Left cardiac atrium (tissue), 4 donors: Measurements from ENCODE around the gene CHDH. TPM values are rescaled to one million over a fixed set of nuclear protein-coding genes. Genes with fewer than 3 reads are reported as not detected.

Experiments
- ATAC-seq, 2 donors: fragments of 200-7000 bp; cut with Tn5 transposase; one replicate each; pipeline ENCODE4 v1.9.1; 2020; ENCODE audit warnings: mild to moderate bottlenecking in 2 of 2, moderate library complexity in 2 of 2
- DNase-seq: peaks from one replicate; pipeline ENCODE4 v3.0.0-alpha.2; 2020
- intact Hi-C, 2 donors: fragments of 100-400 bp; cut with DNase I; formaldehyde crosslinking; loops; one replicate each; pipeline versions ENCODE4 v1.14.1 to v1.15.1; 2022 to 2023
- long read RNA-seq: library from polyadenylated mRNA; unstranded; transcript quantifications from one replicate; pipeline ENCODE4 v2.0.0, GENCODE V29; 2021
- total RNA-seq, 2 donors: library from RNA; stranded (reverse); fragmentation: NEBNext Ultra II Directional; extraction: Animal tissue kit (Norgen Biotek cat#: 25700); gene quantifications; one replicate each; pipeline ENCODE4 v1.2.1, GENCODE V29; 2021
- donor health status: DM: no; HTN: yes; CAD: no.
- donor health status: DM: no; HTN: yes; CAD: no; lungs with severe emphysema.
- donor health status: DM: yes; HTN: yes; CAD: no.
- donor health status: Dilated cardiomyopathy.

The CHDH gene, protein sequence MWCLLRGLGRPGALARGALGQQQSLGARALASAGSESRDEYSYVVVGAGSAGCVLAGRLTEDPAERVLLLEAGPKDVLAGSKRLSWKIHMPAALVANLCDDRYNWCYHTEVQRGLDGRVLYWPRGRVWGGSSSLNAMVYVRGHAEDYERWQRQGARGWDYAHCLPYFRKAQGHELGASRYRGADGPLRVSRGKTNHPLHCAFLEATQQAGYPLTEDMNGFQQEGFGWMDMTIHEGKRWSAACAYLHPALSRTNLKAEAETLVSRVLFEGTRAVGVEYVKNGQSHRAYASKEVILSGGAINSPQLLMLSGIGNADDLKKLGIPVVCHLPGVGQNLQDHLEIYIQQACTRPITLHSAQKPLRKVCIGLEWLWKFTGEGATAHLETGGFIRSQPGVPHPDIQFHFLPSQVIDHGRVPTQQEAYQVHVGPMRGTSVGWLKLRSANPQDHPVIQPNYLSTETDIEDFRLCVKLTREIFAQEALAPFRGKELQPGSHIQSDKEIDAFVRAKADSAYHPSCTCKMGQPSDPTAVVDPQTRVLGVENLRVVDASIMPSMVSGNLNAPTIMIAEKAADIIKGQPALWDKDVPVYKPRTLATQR
- total RNA-seq, result 1 to 10 TPM; 5.0 to 6.6 TPM
- long read RNA-seq, full-length matches to known transcripts, result 18 of 27 reads
- long read RNA-seq, partial matches to known transcripts, result 2 of 27 reads
- long read RNA-seq, other reads (novel, unspliced or antisense), result 7 of 27 reads

DNA sequence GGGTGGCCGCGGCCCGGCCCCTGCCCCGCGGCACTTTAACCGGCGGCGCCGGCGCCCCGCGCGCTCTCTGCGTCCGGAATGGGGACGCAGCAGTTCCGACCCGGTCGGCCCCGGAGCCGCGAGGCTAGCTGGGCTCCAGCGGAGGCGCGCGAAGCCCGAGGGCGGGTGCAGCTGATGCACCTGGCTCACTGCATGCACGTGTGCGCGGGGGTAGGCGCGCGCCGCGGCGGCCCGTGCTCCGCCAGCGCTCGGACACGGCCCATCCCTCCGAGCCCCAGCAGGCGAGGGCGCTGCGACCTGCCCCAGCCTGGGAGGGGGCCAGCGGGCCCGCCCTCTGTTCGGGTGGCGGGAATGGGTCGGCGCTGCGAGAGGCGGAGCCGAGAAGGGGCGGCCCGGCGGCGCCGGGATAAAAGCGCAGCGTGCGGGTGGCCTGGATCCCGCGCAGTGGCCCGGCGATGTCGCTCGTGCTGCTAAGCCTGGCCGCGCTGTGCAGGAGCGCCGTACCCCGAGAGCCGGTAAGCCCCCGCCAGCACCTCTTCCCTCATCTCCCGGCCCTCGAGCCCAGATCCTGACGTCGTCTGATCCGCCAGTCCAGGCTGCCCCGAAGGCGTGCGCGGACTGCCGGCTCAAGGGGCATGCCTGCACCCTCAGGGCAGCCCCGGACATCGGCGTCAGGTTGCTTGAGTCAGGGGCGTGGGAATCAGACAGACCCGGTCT, at the start of gene CHDH, which contains the start of gene IL17RB:
Gene CHDH (minus strand): TSS at position 286 of the 717 bp plus-strand sequence. CDS start 22,411 bp downstream, outside the sequence.
Gene IL17RB (plus strand): TSS at position 435 of the 717 bp plus-strand sequence. CDS start 21 bp downstream, at position 456.
- ATAC-seq, result peak; percentile 83 to 88
- intact Hi-C loops, result no loop called here
- DNase-seq, result peak; percentile 68

- ATAC-seq, result no peak
- no peak for DNase-seq
- intact Hi-C loops, result no loop called here
Observed at GRCh38 chr3:53892286-53892637, 46.0 kb upstream of the CHDH start.

GRCh38 chr3:53891497-53892285, 45.5 kb upstream of the CHDH start, which contains the start of gene SELENOK:
Gene SELENOK (minus strand): TSS chr3:53891859.
- intact Hi-C loops, result no loop called here
- ATAC-seq (peak; percentile 98), DNase-seq (peak; percentile 99)

DNA sequence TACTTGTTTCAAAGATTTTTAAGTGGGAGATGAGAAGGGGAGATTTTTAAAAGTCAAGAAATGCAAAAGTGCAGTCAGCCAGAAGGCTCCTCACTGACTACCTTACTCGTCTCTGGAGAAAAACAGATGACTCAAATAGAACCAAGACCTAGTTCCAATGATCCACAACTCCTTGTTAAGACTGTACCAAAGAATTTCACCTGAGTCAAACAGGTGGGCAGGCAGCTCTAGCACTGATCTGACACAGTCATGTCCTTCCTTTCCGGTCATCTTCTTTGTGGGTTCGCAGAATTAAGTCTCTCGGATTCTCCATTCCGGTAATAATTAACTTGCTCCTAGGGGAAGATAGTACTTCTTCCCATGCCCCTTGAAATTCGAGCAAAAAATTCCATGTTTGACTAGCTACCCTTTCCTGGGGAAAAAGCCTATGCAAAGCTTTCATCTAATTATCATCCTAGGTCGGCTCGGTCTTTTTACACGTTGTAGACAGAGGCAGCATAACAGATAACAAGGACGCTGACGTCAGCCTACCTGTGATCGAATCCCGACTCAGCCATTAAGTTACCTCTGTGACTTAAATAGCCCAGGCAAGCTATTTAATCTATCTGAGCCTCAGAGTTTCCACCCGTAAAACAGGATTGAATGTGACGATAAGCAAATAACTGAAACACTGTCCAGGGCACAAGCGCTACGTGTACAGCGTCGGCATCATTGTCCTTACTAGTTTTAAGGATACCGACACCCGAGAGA, 44.7 kb upstream of the CHDH start:
- DNase-seq (no peak), ATAC-seq (peak in 1 of 2 donors; percentile 29)
- intact Hi-C loops, result no loop called here

DNA sequence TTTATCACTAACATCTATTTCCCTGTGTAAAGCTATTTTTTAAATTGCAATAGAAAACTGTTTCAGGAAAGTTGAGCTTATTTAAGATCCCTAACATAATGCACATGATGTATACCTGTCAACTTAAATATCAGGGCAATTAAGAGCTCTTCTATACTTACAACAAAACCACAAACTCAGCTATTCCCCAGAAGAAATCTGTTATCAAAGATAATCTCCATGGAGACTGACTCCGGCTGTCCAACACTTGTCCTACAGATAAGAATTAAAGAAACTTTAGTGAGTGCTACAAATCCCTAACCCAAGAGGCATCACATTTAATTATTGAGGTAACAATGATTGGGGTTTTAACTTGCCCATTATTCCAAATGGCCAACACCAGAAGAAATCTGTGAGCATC, 42.0 kb upstream of the CHDH start:
- ATAC-seq (no peak), DNase-seq (no peak)
- intact Hi-C loops, result no loop called here

DNA sequence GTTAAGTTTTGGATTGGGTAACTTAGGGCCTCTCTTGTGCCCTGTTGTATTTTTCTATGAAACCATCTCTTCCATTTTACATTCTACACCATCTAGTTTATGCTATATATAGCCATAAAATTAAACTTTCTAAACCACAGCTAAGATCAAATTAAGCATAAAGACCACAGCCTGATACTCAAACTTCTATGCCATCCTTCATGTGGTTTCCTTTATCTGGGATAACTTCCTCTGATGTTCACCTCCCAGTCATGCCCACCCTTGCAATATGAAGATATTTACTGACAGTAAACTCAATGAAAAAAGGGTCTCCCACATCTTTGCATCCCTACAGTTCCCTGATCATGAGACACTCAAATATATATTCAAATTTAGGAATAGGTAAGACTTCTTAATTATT, 41.2 kb upstream of the CHDH start:
- DNase-seq (no peak), ATAC-seq (no peak)
- intact Hi-C loops, result no loop called here

GRCh38 chr3:53885239-53885638, 39.0 kb upstream of the CHDH start:
- ATAC-seq (no peak), DNase-seq (no peak)
- intact Hi-C loops, result no loop called here

DNA sequence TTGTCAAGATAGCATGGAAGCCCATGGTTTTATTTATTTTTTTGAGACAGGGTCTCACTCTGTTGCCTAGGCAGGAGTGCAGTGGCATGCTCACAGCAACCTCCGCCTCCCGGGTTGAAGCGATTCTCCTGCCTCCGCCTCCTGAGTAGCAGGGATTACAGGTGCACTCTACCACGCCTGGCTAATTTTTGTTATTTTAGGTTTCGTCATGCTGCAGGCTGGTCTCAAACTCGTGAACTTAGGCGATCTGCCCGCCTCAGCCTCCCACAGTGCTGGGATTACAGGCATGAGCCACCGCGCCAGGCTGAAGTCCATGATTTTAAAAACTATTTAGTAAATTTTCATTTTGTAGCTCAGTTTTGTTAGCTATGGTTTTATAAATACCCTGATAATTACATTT, 38.4 kb upstream of the CHDH start:
- DNase-seq, result no peak
- ATAC-seq, result no peak
- intact Hi-C loops, result no loop called here

- no peak for ATAC-seq
- DNase-seq, result no peak
- intact Hi-C loops, result no loop called here
Observed at GRCh38 chr3:53883008-53883407, 36.8 kb upstream of the CHDH start.

DNA sequence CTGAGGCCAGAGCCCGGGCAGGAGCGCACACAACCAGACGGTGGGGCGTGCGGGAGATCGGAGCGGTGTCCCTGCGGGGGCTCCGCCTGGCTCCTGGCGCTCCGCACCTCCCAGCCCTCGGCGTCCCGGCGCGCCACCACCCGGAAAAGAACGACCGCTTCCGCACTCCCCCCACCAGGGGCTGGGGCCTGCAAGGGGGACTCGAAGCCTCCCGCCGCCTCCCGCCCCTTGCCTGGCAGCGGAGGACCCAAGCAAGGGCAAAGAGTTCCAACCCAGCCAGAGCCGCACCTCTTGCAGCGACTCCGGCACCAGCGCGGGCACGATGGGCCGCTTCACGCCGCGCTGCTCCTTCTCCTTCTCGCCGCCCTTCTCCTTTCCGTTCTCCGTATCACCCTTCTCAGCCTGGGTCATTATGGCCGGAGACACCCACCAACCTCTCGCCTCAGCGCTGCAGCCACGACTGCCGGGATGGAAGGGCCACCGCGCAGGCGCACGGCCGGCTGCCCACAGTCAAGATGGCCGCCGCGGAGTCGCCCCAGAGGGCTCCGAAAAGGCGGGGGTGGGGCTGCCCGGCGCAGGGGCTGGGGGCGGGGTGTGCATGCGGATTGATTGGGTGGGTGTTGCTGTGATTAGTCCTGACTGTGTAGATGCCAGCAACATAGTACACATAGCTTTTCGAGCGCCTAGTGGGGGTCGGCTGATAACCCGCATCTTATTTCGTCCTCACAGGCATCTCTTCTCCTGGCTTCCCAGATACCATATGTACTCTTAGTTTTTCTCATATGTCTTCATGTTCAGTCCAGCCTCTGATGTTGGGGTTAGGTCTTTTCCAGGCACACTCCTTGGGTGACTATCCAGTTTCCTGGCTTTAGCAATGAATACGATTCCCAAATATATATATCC, 35.7 kb upstream of the CHDH start, which contains the start of gene ACTR8:
Gene ACTR8 (minus strand): TSS at position 462 of the 903 bp plus-strand sequence. CDS start 51 bp downstream, at position 411.
- DNase-seq, result peak; percentile 89
- ATAC-seq, result peak; percentile 97 to 98

GRCh38 chr3:53880396-53881345, 34.5 kb upstream of the CHDH start:
- ATAC-seq, result peak in 1 of 2 donors; percentile 1
- intact Hi-C loops, result no loop called here

More for the DNA sequence above, 35.7 kb upstream of the CHDH start, which contains the start of gene ACTR8:
- intact Hi-C loops, result no loop called here

DNA sequence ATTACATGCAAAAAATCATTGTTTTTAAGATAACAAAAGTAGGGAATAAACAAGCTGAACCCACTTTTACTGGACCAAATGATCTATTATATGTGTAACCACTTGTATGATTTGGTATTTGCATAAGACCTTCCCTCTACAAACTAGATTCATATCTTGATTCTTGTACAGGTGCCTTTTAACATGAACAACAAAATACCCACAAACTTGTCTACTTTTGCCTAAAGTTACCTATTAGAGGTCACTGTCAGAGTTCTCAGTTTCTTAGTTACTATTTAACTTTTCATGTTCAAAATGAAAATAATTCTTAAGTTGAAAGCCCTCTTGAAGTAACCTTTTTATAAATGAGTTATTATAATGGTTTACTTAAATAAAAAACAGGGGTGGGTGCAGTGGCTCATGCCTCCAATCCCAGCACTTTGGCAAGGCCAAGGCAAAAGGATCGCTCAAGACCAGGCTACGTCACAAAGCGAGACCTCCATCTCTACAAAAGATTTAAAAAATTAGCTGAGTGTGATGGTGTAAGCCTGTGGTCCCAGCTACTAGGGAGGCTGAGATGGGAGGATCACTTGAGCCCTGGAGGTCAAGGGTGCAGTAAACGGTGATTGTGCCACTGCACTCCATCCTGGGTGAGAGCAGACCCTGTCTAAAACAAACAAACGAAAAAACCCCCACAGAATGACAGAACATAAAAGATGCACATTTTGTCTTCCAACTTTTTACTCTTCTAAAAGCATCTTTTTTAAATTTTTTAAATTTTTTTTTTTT, 19.7 kb upstream of the CHDH start:
- DNase-seq (no peak), ATAC-seq (no peak)
- intact Hi-C loops, result no loop called here

More at GRCh38 chr3:53880396-53881345, 34.5 kb upstream of the CHDH start:
- no peak for DNase-seq

DNA sequence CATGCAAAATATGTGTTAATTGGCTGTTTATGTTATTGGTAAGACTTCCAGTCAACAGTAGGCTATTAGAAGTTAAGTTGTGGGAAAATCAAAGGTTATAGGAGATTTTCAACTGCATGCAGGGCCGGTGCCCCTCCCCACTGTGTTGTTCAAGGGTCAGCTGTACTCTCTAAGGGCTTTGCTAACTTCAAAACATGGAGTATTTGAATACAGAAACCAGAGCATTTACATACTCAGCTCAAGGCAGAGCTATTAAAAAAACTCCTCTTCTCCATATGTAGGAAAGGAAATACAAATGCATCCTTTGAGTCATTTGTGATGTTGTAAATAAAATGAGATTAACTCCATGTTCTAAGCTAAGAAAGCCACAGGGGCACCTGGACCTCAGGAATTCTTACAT, 16.9 kb upstream of the CHDH start:
- intact Hi-C loops, result no loop called here
- ATAC-seq (no peak), DNase-seq (no peak)

DNA sequence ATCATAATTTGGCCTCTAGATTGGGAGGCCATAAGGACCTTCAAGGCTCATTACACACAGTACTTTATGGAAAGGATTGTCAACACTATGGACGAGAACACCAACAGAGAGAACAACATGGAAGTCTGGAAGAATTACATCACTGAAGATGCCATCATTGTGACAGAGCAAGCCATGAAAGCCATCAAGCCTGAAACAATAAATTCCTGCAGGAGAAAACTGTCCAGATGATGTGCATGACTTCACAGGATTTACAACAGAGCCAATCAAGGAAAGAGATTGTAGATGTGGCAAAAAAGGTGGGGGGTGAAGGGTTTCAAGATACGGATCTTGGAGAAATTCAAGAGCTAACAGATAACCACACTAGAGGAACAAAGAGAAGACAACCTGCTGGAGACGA, 16.0 kb upstream of the CHDH start:
- no peak for DNase-seq
- intact Hi-C loops, result no loop called here
- ATAC-seq, result no peak

GRCh38 chr3:53860196-53860595, 14.0 kb upstream of the CHDH start:
- intact Hi-C loops, result no loop called here
- DNase-seq (no peak), ATAC-seq (peak; percentile 34 to 52)
